Vagina (tissue), 2 donors: ENCODE measurements around the gene SLC6A4. TPM values are rescaled to one million over a fixed set of nuclear protein-coding genes. Genes with fewer than 3 reads are reported as not detected.

Experiments
- DNase-seq, 2 donors: peaks; one replicate each; pipeline ENCODE4 v3.0.0-alpha.2; 2017; ENCODE audit errors: extremely low spot score in 2 of 2
- H3K27ac ChIP-seq: fragments of 200-600 bp; sonication (generic); one replicate; pipeline ENCODE4 v1.5.1; 2019
- H3K27me3 ChIP-seq: fragments of 200-600 bp; sonication (generic); one replicate; pipeline ENCODE4 v1.5.1; 2019
- H3K36me3 ChIP-seq, 2 donors: fragments of 200-600 bp; sonication (generic); one replicate each; pipeline ENCODE4 v1.5.1; 2017 to 2019
- H3K4me1 ChIP-seq: fragments of 200-600 bp; sonication (generic); one replicate; pipeline ENCODE4 v1.5.1; 2019
- H3K4me3 ChIP-seq, 2 donors: fragments of 200-600 bp; sonication (generic); 1 replicate in 1 of 2; 2 replicates in 1 of 2; pipeline ENCODE4 v1.5.1; 2016 to 2019
- H3K9me3 ChIP-seq: fragments of 200-600 bp; sonication (generic); one replicate; pipeline ENCODE4 v1.5.1; 2019
- POLR2A ChIP-seq, 2 donors: fragments of 450-650 bp; IDR thresholded peaks; one replicate each; pipeline ENCODE4 v1.6.1; 2017; ENCODE audit warnings: antibody characterized with exemption in 2 of 2, mild to moderate bottlenecking in 2 of 2, moderate library complexity in 2 of 2
- POLR2AphosphoS5 ChIP-seq, 2 donors: sonication (generic); formaldehyde crosslinking; IDR thresholded peaks; one replicate each; pipeline ENCODE4 v1.9.0; 2017; ENCODE audit warnings: antibody characterized with exemption in 2 of 2, mild to moderate bottlenecking in 2 of 2, low read depth in 1 of 2; ENCODE audit not compliant: insufficient read depth in 1 of 2
- intact Hi-C: fragments of 100-400 bp; cut with DNase I; formaldehyde crosslinking; loops from one replicate; pipeline ENCODE4 v1.15.1; 2023
- total RNA-seq: library from RNA; depleted of rRNA; stranded (reverse); fragments of >200 nt; gene quantifications from one replicate; pipeline ENCODE4 v1.2.3, GENCODE V29; 2016
- TF ChIP-seq, protein P1 (sequence below), 3 experiments: fragments of 450-650 bp in 2 of 3; fragments of 200-600 bp in 1 of 3; sonication (generic) in 1 of 3; IDR thresholded peaks; one replicate each; pipeline ENCODE4 v1.5.1; 2017 to 2019; ENCODE audit warnings: antibody characterized with exemption in 3 of 3, mild to moderate bottlenecking in 2 of 3, moderate library complexity in 2 of 3

Gene SLC6A4
- total RNA-seq: 0.98 TPM

GRCh38 chr17:30235386-30236296, at the start of gene SLC6A4:
Gene SLC6A4, minus strand, starts transcription at chr17:30235697. Its CDS starts 13,739 bp downstream, at chr17:30221958.
- Histone ChIP-seq H3K4me1 (peaks cover 30% of the 10 kb centered on the region), H3K27me3 (no peaks in the 10 kb centered on the region), H3K9me3 (no peaks in the 10 kb centered on the region), H3K36me3 (no peaks in the 10 kb centered on the region), H3K4me3 (peak within 1 kb of the TSS; percentile 35 to 45), H3K27ac (no peak within 1 kb of the TSS)
- DNase-seq: no peak
- intact Hi-C loops: no loop called here
- no peak for TF ChIP-seq POLR2AphosphoS5 (IDR thresholded peaks at IDR 0.05; ENCODE audit: insufficient read depth in 1 of 2, low read depth in 1 of 2)
- TF ChIP-seq, protein P1, sequence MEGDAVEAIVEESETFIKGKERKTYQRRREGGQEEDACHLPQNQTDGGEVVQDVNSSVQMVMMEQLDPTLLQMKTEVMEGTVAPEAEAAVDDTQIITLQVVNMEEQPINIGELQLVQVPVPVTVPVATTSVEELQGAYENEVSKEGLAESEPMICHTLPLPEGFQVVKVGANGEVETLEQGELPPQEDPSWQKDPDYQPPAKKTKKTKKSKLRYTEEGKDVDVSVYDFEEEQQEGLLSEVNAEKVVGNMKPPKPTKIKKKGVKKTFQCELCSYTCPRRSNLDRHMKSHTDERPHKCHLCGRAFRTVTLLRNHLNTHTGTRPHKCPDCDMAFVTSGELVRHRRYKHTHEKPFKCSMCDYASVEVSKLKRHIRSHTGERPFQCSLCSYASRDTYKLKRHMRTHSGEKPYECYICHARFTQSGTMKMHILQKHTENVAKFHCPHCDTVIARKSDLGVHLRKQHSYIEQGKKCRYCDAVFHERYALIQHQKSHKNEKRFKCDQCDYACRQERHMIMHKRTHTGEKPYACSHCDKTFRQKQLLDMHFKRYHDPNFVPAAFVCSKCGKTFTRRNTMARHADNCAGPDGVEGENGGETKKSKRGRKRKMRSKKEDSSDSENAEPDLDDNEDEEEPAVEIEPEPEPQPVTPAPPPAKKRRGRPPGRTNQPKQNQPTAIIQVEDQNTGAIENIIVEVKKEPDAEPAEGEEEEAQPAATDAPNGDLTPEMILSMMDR (IDR thresholded peaks at IDR 0.05): no peak
- TF ChIP-seq POLR2A (IDR thresholded peaks at IDR 0.05): no peak

- no peak overlapping the region for H3K4me3 ChIP-seq
- intact Hi-C loops: no loop called here
- H3K36me3 ChIP-seq: peaks cover 0 to 42% of the 10 kb centered on the region in 2 donors
Observed at GRCh38 chr17:30279156-30279555, 43.7 kb upstream of the SLC6A4 start.

GRCh38 chr17:30278032-30278431, 42.5 kb upstream of the SLC6A4 start:
- Histone ChIP-seq H3K4me1 (no peaks in the 10 kb centered on the region), H3K27ac (no peak overlapping the region), H3K4me3 (no peak overlapping the region), H3K9me3 (no peaks in the 10 kb centered on the region), H3K36me3 (peaks cover 0 to 45% of the 10 kb centered on the region in 2 donors), H3K27me3 (no peaks in the 10 kb centered on the region)
- TF ChIP-seq, protein P1 (IDR thresholded peaks at IDR 0.05): peak in 1 of 3 experiments; percentile 16
- TF ChIP-seq POLR2A (IDR thresholded peaks at IDR 0.05): no peak
- no peak for TF ChIP-seq POLR2AphosphoS5 (IDR thresholded peaks at IDR 0.05; ENCODE audit: insufficient read depth in 1 of 2, low read depth in 1 of 2)
- intact Hi-C loops: no loop called here
- no peak for DNase-seq

More at GRCh38 chr17:30279156-30279555, 43.7 kb upstream of the SLC6A4 start:
- H3K27ac ChIP-seq: no peak overlapping the region
- H3K27me3 ChIP-seq: no peaks in the 10 kb centered on the region
- H3K9me3 ChIP-seq: no peaks in the 10 kb centered on the region
- no peaks in the 10 kb centered on the region for H3K4me1 ChIP-seq
- TF ChIP-seq, protein P1 (IDR thresholded peaks at IDR 0.05): no peak
- TF ChIP-seq POLR2A (IDR thresholded peaks at IDR 0.05): no peak
- TF ChIP-seq POLR2AphosphoS5 (IDR thresholded peaks at IDR 0.05; ENCODE audit: insufficient read depth in 1 of 2, low read depth in 1 of 2): no peak
- no peak for DNase-seq

- Histone ChIP-seq H3K27me3 (no peaks in the 10 kb centered on the region), H3K27ac (no peak overlapping the region), H3K36me3 (peaks cover 0 to 55% of the 10 kb centered on the region in 2 donors), H3K9me3 (no peaks in the 10 kb centered on the region), H3K4me3 (no peak overlapping the region), H3K4me1 (no peaks in the 10 kb centered on the region)
- TF ChIP-seq, protein P1 (IDR thresholded peaks at IDR 0.05): no peak
- no peak for TF ChIP-seq POLR2AphosphoS5 (IDR thresholded peaks at IDR 0.05; ENCODE audit: insufficient read depth in 1 of 2, low read depth in 1 of 2)
- no peak for TF ChIP-seq POLR2A (IDR thresholded peaks at IDR 0.05)
- intact Hi-C loops: no loop called here
- DNase-seq: no peak
Observed at GRCh38 chr17:30275911-30276310, 40.4 kb upstream of the SLC6A4 start.

DNA sequence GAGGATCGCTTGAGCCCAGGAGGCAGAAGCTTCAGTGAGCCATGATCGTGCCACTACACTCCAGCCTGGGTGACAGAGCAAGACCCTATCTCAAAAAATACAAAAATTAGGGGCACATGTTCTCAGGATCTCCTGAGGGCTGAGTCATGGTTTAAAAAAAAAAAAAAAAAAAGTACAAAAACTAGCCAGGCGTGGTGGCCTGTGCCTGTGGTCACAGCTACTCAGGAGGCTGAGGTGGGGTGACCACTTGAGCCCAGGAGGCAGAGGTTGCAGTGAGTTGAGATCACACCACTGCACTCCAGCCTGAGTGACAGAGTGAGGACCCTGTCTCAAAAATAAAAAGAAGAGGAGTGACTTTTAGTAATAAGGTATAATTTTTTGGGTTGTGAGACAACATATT, 39.4 kb upstream of the SLC6A4 start:
- intact Hi-C loops: no loop called here
- H3K36me3 ChIP-seq: peaks cover 0 to 54% of the 10 kb centered on the region in 2 donors
- DNase-seq: no peak

More for the DNA sequence above, 39.4 kb upstream of the SLC6A4 start:
- Histone ChIP-seq H3K9me3 (no peaks in the 10 kb centered on the region), H3K27me3 (no peaks in the 10 kb centered on the region), H3K4me1 (no peaks in the 10 kb centered on the region), H3K27ac (no peak overlapping the region), H3K4me3 (no peak overlapping the region)
- TF ChIP-seq POLR2AphosphoS5 (IDR thresholded peaks at IDR 0.05; ENCODE audit: insufficient read depth in 1 of 2, low read depth in 1 of 2) (no peak), POLR2A (IDR thresholded peaks at IDR 0.05) (no peak)
- TF ChIP-seq, protein P1 (IDR thresholded peaks at IDR 0.05): no peak
